Keratinocyte (primary cell): ENCODE results near the gene TNNI3.

Experiments
- EZH2 ChIP-seq: IDR thresholded peaks from one replicate; pipeline ENCODE4 v1.6.1; 2012; ENCODE audit warnings: inconsistent platforms, mild to moderate bottlenecking, low read length, moderate library complexity
- TF ChIP-seq, protein P1 (sequence below), 3 experiments: IDR thresholded peaks in 1 of 3; conservative IDR thresholded peaks in 1 of 3; optimal IDR thresholded peaks in 1 of 3; 2 replicates in 2 of 3; 3 replicates in 1 of 3; pipeline versions ENCODE3 to v1.5.1; 2011; ENCODE audit warnings: low read length in 3 of 3, mild to moderate bottlenecking in 3 of 3, moderate library complexity in 2 of 3, control low read depth in 1 of 3, inconsistent platforms in 1 of 3; ENCODE audit not compliant: insufficient read depth in 2 of 3; ENCODE audit errors: extremely low read depth in 1 of 3

GRCh38 chr19:55112246-55112776 is 45.2 kb downstream of the TNNI3 start:
- TF ChIP-seq, protein P1, sequence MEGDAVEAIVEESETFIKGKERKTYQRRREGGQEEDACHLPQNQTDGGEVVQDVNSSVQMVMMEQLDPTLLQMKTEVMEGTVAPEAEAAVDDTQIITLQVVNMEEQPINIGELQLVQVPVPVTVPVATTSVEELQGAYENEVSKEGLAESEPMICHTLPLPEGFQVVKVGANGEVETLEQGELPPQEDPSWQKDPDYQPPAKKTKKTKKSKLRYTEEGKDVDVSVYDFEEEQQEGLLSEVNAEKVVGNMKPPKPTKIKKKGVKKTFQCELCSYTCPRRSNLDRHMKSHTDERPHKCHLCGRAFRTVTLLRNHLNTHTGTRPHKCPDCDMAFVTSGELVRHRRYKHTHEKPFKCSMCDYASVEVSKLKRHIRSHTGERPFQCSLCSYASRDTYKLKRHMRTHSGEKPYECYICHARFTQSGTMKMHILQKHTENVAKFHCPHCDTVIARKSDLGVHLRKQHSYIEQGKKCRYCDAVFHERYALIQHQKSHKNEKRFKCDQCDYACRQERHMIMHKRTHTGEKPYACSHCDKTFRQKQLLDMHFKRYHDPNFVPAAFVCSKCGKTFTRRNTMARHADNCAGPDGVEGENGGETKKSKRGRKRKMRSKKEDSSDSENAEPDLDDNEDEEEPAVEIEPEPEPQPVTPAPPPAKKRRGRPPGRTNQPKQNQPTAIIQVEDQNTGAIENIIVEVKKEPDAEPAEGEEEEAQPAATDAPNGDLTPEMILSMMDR (optimal IDR thresholded peaks at IDR 0.05 in 1 of 3, IDR thresholded peaks at IDR 0.05 in 1 of 3, conservative IDR thresholded peaks at IDR 0.05 in 1 of 3; ENCODE audit: extremely low read depth in 1 of 3, insufficient read depth in 2 of 3, low read length in 3 of 3): no peak
- no peak for TF ChIP-seq EZH2
